Coronary artery (tissue), 2 donors: ENCODE measurements around the gene NUCB1.
A peak's percentile ranks its signal among the peaks of the same experiment; 100 is the strongest.

Experiments
- DNase-seq: peaks from one replicate; pipeline ENCODE4 v3.0.0-alpha.2; 2017; ENCODE audit warnings: low spot score
- H3K27ac ChIP-seq, 2 donors: fragments of 200-600 bp; sonication (generic); one replicate each; pipeline ENCODE4 v1.5.1; 2016 to 2019
- H3K4me3 ChIP-seq: fragments of 200-600 bp; sonication (generic); 2 replicates; pipeline ENCODE4 v1.5.1; 2016; ENCODE audit warnings: mild to moderate bottlenecking, moderate library complexity
- CTCF ChIP-seq: fragments of 200-600 bp; sonication (generic); IDR thresholded peaks from one replicate; pipeline ENCODE4 v1.5.1; 2019; ENCODE audit warnings: antibody characterized with exemption

Gene NUCB1

GRCh38 chr19:48970139-48970766 lies 70.1 kb downstream of the NUCB1 start:
- H3K27ac ChIP-seq, result no peak overlapping the region
- TF ChIP-seq CTCF, result no peak
- no peak for DNase-seq
- no peak overlapping the region for H3K4me3 ChIP-seq

GRCh38 chr19:48970923-48971395 lies 70.8 kb downstream of the NUCB1 start:
- peak; percentile 92 for TF ChIP-seq CTCF
- Histone ChIP-seq H3K4me3 (no peak overlapping the region), H3K27ac (no peak overlapping the region)
- no peak for DNase-seq
